Endothelial cell (in vitro differentiated cells): ENCODE data around the gene PLCXD1. TPM values are rescaled to one million over a fixed set of nuclear protein-coding genes. Genes with fewer than 3 reads are reported as not detected.
"Not testable (repeated sequence)": the region's sequence is repeated elsewhere in the genome, so short reads cannot be mapped to it uniquely, and the experiment has no call there.

ENCODE experiments used
- DNase-seq: peaks from one replicate; pipeline ENCODE4 v3.0.0; 2021; ENCODE audit warnings: low spot score
- H3K27ac Mint-ChIP-seq: one replicate; pipeline ENCODE4 v1.8.0; 2021; ENCODE audit warnings: mixed read lengths, inconsistent platforms; ENCODE audit not compliant: unreplicated experiment
- H3K27me3 Mint-ChIP-seq: one replicate; pipeline ENCODE4 v1.8.0; 2021; ENCODE audit warnings: mild to moderate bottlenecking, moderate library complexity, mixed read lengths, inconsistent platforms; ENCODE audit not compliant: unreplicated experiment
- H3K36me3 Mint-ChIP-seq: one replicate; pipeline ENCODE4 v1.8.0; 2021; ENCODE audit warnings: mild to moderate bottlenecking, low read depth, mixed read lengths, inconsistent platforms; ENCODE audit not compliant: unreplicated experiment
- H3K4me1 Mint-ChIP-seq: one replicate; pipeline ENCODE4 v1.8.0; 2021; ENCODE audit warnings: mild to moderate bottlenecking, mixed read lengths, inconsistent platforms; ENCODE audit not compliant: unreplicated experiment
- H3K4me3 Mint-ChIP-seq: one replicate; pipeline ENCODE4 v1.8.0; 2021; ENCODE audit warnings: mild to moderate bottlenecking, mixed read lengths, inconsistent platforms; ENCODE audit not compliant: unreplicated experiment
- H3K9me3 Mint-ChIP-seq: one replicate; pipeline ENCODE4 v1.8.0; 2021; ENCODE audit warnings: mixed read lengths, inconsistent platforms; ENCODE audit not compliant: unreplicated experiment
- CTCF ChIP-seq: fragments of 200-600 bp; sonication (generic); IDR thresholded peaks from one replicate; pipeline ENCODE4 v1.5.0; 2021; ENCODE audit warnings: antibody characterized with exemption; ENCODE audit not compliant: unreplicated experiment
- total RNA-seq: library from RNA; stranded (reverse); fragmentation: NEBNext Ultra II Directional; extraction: Animal tissue kit (Norgen Biotek cat#: 25700); gene quantifications from one replicate; pipeline ENCODE4 v1.2.1, GENCODE V29; 2021; ENCODE audit not compliant: unreplicated experiment

The PLCXD1 gene
- total RNA-seq, 1 donor from 2014 or later = 21.7 TPM

GRCh38 chrX:298993-299392, 17.8 kb downstream of the PLCXD1 start:
- H3K27me3 Mint-ChIP-seq = no peaks in the 10 kb centered on the region

DNA sequence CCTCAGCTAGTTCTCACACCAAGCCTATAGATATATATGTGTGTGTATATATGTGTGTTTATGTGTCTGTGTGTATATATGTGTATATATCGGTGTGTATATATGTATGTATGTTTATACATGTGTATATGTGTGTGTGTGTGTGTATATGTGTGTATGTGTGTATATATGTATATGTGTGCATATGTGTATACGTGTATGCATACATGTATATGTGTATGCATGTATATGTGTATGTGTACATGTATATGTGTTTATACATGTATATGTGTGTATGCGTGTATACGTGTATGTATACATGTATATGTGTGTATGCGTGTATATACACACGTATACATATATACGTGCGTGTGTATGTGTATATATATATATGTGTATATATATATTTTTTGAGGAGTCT, 19.2 kb downstream of the PLCXD1 start:
- Mint-ChIP-seq H3K9me3 (no peaks in the 10 kb centered on the region), H3K27ac (no peak overlapping the region), H3K4me1 (no peaks in the 10 kb centered on the region), H3K36me3 (peaks cover 19% of the 10 kb centered on the region), H3K27me3 (no peaks in the 10 kb centered on the region), H3K4me3 (no peak overlapping the region)
- DNase-seq = no peak
- no peak for TF ChIP-seq CTCF

More at GRCh38 chrX:298993-299392, 17.8 kb downstream of the PLCXD1 start:
- no peaks in the 10 kb centered on the region for H3K9me3 Mint-ChIP-seq
- DNase-seq = no peak
- no peak overlapping the region for H3K27ac Mint-ChIP-seq
- no peak for TF ChIP-seq CTCF
- peaks cover 16% of the 10 kb centered on the region for H3K36me3 Mint-ChIP-seq
- H3K4me1 Mint-ChIP-seq = no peaks in the 10 kb centered on the region
- no peak overlapping the region for H3K4me3 Mint-ChIP-seq

- Mint-ChIP-seq H3K27ac (no peak overlapping the region), H3K4me1 (no peaks in the 10 kb centered on the region), H3K9me3 (no peaks in the 10 kb centered on the region), H3K27me3 (no peaks in the 10 kb centered on the region), H3K4me3 (no peak overlapping the region), H3K36me3 (peaks cover 17% of the 10 kb centered on the region)
- DNase-seq = no peak
- no peak for TF ChIP-seq CTCF
These were observed 21.8 kb downstream of the PLCXD1 start for GRCh38 chrX:302975-303374.

- not testable (repeated sequence) for H3K9me3 Mint-ChIP-seq, H3K4me3 Mint-ChIP-seq, H3K27ac Mint-ChIP-seq, H3K27me3 Mint-ChIP-seq, H3K4me1 Mint-ChIP-seq, DNase-seq
- peaks cover 30% of the 10 kb centered on the region for H3K36me3 Mint-ChIP-seq
These were observed 24.8 kb downstream of the PLCXD1 start for GRCh38 chrX:305781-306613.

DNA sequence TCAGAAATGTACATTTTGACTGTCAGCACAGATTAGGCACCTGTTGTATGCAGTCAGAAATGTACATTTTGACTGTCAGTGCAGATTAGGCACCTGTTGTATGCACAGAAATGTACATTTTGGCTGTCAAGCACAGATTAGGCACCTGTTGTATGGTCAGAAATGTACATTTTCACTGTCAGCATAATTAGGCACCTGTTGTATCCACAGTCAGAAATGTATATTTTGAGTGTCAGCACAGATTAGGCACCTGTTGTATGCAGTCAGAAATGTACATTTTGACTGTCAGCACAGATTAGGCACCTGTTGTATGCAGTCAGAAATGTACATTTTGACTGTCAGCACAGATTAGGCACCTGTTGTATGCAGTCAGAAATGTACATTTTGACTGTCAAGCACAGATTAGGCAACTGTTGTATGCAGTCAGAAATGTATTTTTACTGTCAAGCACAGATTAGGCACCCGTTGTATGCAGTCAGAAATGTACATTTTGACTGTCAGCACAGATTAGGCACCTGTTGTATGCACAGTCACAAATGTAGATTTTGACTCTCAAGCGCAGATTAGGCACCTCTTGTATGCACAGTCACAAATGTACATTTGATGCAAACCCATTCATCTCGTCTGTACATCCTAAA, 25.6 kb downstream of the PLCXD1 start:
- DNase-seq, H3K27me3 Mint-ChIP-seq, H3K4me1 Mint-ChIP-seq, H3K9me3 Mint-ChIP-seq, H3K4me3 Mint-ChIP-seq, H3K27ac Mint-ChIP-seq: not testable (repeated sequence)
- peaks cover 31% of the 10 kb centered on the region for H3K36me3 Mint-ChIP-seq
